Measurements from ENCODE around the gene C6orf47.

C6orf47 gene

GRCh38 chr6:31658983-31659648 lies 1.5 kb downstream of the C6orf47 start:
- DNase-seq = no peak

DNA sequence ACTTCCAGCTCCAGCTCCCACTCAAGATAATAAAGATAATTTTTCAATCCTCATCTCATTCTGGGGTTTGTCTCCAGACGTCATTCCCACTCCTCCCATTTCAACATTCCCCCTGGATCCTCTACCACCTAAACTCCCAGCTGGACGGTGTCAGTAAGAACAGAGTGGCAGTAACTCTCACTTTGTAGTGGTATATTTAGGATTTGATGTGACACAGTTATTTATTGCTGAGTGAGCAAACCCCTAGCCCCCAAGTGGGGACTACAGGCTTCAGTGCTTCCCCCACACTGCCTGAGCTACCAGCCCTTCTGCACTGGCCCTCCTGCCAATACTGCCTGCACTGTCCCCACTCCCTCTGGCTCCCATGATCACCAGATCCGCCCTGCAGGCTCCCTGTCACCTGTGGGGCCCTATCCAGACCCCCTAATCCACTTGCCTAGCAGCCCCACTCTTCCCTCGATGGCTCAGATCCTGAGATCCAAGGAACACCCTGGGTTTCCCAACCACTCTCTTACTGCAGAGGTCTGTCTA lies 2.4 kb downstream of the C6orf47 start:
- DNase-seq = no peak

DNA sequence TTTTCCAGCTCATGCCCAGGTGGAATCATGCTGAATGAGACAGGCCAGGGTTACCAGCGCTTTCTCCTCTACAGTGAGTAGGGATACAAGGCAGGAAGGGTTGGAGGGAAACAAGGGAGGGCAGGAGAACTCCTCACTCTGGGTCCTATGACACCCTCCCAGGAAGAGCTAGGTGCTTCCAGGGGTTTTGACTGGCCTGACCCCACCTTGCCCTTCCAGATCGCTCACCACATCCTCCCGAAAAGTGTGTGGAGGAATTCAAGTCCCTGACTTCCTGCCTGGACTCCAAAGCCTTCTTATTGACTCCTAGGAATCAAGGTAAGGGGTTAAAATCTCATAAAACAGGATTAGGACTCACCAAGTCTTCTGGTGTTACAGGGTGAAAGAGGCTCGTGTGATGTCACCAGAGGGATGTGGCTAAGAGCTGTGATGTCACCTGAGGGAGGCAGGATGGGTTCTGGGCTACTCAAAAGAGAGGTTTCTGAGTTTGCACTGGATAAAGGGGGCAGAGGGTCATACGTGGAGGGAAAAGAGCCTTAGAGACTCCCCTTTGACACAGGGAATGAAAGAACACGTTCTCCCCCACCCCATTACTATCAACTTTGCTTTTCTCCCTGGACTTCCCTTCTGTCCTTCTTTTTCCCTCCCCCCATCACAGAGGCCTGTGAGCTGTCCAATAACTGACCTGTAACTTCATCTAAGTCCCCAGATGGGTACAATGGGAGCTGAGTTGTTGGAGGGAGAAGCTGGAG lies 3.0 kb downstream of the C6orf47 start:
- DNase-seq = peak; percentile 22

- DNase-seq = no peak
Observed at GRCh38 chr6:31655349-31656237, 5.0 kb downstream of the C6orf47 start, which contains the start of gene APOM. Gene APOM (plus strand): TSS chr6:31655894. CDS start chr6:31655967, 73 bp downstream.

DNA sequence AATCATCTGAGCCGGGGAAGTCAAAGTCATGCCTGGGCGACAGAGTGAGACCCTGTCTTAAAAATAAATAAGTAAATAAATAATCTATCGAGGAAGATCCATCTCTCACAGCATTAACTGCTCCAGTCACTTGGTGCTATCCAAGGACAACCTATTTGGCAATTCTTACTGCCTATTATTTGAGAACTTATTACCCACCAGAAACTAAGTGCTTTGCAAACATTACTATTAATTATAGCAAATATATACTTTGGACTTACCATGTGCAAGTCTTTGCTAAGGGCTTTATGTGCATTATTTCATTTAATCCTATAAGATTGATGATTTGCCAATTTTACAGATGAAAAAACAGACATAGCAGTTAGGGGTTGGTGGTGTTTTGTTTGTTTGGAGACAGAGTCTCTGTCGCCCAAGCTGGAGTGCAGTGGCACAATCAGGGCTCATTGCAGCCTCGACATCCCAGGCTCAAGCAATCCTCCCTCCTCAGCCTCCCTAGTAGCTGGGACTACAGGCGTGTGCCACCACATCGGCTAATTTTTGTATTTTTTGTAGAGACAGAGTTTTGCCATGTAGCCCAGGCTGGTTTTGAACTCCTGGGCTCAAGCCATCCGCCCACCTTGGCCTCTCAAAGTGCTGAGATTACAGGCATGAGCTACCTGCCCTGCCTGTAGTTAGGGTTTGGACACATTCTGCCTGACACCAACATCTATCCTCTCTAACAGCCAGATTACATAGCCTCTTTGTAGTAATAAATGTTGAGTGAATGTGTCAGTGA lies 5.8 kb downstream of the C6orf47 start:
- no peak for DNase-seq

GRCh38 chr6:31652925-31653724 lies 7.5 kb downstream of the C6orf47 start:
- no peak for DNase-seq

DNA sequence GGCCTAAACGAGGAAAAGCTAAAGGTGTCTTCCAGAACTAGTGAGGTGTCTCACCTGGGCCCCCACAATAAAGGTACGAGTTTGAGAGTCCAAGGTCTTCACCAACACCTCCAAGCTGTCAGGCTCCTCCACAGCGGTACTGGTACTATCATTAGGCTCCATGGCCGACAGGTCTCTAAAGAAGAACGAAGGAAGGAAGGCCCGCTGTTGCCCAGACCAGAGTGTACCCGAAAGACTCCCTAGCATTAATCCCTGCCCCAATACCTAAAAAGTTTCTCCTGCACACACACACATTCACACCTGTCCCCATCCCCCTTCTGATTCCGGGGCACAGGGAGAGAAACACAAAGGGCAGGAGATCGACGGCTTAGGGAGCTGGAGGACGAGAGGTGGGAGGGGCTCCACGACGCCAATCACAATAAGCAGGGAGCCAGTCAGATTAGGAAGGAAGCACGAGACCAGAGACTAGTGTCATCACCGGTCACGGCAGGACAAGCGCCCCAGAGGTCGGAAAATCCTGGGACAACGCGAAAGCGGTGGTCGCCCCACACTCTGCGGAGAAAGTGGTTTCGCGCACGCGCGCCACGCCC lies 8.9 kb downstream of the C6orf47 start:
- DNase-seq = no peak

DNA sequence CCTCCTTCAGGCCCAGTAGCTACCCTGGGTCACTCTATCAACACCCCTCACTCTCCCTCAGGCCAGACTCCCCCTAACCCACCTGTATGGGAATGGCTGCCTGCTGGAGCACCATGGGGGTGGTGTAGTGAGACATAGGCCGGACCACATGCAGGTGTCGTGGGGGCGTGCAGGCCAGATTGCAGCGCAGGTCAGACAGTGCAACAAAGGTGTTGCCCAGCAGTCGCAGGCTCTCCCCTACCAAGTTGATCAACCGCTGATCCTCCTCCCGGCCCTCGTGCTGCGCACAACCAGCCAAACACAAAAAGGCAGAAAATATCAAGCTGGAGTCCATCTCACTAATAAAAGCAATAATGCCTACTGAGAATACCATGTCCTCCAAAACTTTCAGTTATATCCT lies 15.3 kb downstream of the C6orf47 start:
- no peak for DNase-seq

DNA sequence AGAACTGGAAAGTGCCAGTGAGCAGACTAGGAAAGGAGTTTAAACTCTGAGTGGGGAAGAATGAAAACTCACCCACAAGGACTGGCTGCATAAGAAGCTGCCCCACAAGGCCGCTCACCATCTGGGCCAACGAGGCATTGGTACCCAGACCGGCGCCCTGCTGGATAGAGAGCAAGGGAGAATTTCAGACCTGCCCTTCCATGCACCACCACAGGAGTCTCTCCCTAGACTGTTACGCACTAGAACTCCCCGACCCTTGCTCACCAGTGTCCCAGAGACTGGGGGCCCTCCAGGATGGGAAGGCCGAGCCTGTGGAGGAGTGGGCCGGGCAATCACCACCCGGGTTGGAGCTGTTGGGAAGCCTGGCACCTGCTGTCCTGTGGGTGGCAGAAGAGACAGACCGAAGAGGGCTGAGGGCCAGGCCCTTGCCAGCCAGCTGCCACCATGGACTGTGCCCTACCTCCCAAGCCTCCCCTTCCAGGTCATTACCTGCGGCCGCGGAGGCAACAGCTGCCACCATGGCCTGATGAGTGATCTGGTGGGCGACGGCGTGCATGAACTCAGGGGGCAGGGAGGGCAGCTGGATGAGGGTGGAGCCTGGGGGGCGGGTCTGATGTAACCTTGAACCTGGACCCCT lies 16.6 kb downstream of the C6orf47 start:
- DNase-seq = no peak

- no peak for DNase-seq
Observed at GRCh38 chr6:31642798-31643570, 17.6 kb downstream of the C6orf47 start.

GRCh38 chr6:31641370-31641769 lies 19.2 kb downstream of the C6orf47 start:
- no peak for DNase-seq

- no peak for DNase-seq
Observed at GRCh38 chr6:31640612-31641011, 20.0 kb downstream of the C6orf47 start.

- DNase-seq = no peak
Observed at GRCh38 chr6:31639449-31639861, 21.1 kb downstream of the C6orf47 start.

DNA sequence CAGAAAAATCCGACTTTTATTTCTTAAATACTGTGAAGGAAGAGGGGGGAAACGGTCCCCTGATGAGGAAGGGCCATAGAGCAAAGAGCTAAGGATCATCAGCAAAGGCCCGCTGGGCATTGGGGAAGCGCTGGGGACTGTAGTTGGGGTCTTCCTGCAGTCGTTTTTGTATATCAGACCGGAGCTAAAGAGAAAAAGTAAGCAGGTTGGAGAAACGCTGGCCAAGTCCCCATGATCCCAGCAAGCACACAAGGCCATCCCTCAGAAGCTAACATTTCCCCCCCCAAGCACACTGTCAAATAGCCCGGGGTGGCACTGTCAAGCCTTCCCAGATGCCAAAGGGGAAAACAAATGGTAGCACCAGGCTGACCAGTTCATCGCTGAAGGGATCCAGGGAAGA lies 21.5 kb downstream of the C6orf47 start:
- no peak for DNase-seq

GRCh38 chr6:31636698-31637596 lies 23.6 kb downstream of the C6orf47 start:
- DNase-seq = no peak

- DNase-seq = no peak
Observed at GRCh38 chr6:31634969-31635575, 25.5 kb downstream of the C6orf47 start.

GRCh38 chr6:31634131-31634530 lies 26.4 kb downstream of the C6orf47 start:
- DNase-seq = no peak

DNA sequence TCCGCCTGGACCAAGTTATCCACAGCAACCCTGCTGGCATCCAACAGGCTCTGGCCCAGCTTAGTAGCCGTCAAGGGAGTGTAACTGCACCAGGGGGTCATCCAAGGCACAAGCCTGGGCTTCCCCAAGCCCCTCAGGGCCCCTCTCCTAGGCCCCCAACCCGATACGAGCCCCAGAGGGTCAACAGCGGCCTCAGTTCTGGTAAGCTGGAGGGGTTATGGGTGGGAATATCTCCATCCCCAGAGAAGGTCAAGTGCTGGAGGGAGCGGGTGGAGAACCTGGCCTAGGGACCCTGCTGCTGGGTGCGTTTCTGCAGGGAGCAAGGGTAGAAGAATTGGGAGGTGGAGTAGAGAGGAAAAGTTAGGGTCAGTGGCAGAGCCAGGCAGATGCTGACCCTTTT lies 27.1 kb downstream of the C6orf47 start:
- no peak for DNase-seq
